Cardiac muscle cell (in vitro differentiated cells and primary cell): ENCODE measurements around the gene SPATA2. TPM values are rescaled to one million over a fixed set of nuclear protein-coding genes. Genes with fewer than 3 reads are reported as not detected.
A peak's percentile ranks its signal among the peaks of the same experiment; 100 is the strongest.

ENCODE experiments used
- DNase-seq, 2 donors: peaks; one replicate each; pipeline versions ENCODE4 v3.0.0 to v3.0.0-alpha.2; 2010 to 2017; ENCODE audit warnings: low read depth in 1 of 2, low spot score in 1 of 2
- H3K27ac ChIP-seq: fragments of 200-600 bp; sonication (generic); 2 replicates; pipeline ENCODE4 v1.5.1; 2016
- H3K27me3 ChIP-seq: fragments of 200-600 bp; sonication (generic); 2 replicates; pipeline ENCODE4 v1.6.0; 2016; ENCODE audit warnings: control low read depth
- H3K36me3 ChIP-seq: fragments of 200-600 bp; sonication (generic); 2 replicates; pipeline ENCODE4 v1.5.1; 2016; ENCODE audit warnings: control low read depth
- H3K4me1 ChIP-seq: fragments of 200-600 bp; sonication (generic); 2 replicates; pipeline ENCODE4 v1.8.1; 2017; ENCODE audit warnings: low read depth, mild to moderate bottlenecking, mixed run types
- H3K4me3 ChIP-seq: fragments of 200-600 bp; sonication (generic); 2 replicates; pipeline ENCODE4 v1.5.1; 2016; ENCODE audit warnings: mild to moderate bottlenecking
- H3K9me3 ChIP-seq: fragments of 200-600 bp; sonication (generic); 2 replicates; pipeline ENCODE4 v1.5.1; 2017; ENCODE audit warnings: low read depth, mild to moderate bottlenecking, control low read depth
- polyA plus RNA-seq: library from polyadenylated mRNA; unstranded; fragments of >200 nt; fragmentation: Nextera tagmentation; extraction: Ambion mirVana; gene quantifications from 2 replicates; pipeline ENCODE4 v1.2.1, GENCODE V29; 2016
- total RNA-seq: library from RNA; depleted of rRNA; stranded (reverse); fragments of >200 nt; gene quantifications from 2 replicates; pipeline ENCODE4 v1.2.3, GENCODE V29; 2016
- TF ChIP-seq, protein P1 (sequence below): IDR thresholded peaks from 2 replicates; pipeline ENCODE4 v1.5.1; 2012; ENCODE audit warnings: low read depth, mild to moderate bottlenecking, low read length

Gene SPATA2
- total and polyA plus RNA-seq, 2 experiments from 2014 or later, result 6.0 to 9.4 TPM

DNA sequence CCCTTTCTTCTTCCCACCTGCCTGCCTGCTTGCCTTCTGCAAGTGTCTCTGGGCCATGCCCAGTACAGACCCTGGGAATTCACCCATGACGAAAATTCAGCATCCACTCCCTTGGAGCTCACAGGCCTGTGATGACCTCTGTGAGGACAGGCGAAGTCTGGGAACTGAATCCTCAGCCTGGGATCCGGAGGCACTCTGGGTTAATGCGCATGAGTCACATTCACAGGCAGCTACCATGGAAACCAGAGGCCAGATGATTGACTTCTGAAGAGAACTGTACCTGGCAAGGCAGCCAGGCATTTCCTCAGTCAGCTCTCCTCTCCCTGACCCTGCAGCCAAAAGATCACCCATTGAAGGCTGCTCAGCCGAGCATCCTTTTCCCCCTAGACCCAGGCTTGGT is 61.7 kb downstream of the SPATA2 start:
- H3K27me3 ChIP-seq, result no peaks in the 10 kb centered on the region
- H3K27ac ChIP-seq, result no peak overlapping the region
- no peaks in the 10 kb centered on the region for H3K4me1 ChIP-seq
- H3K4me3 ChIP-seq, result no peak overlapping the region
- DNase-seq, result peak in 1 of 2 donors; percentile 63
- peaks cover 16% of the 10 kb centered on the region for H3K36me3 ChIP-seq
- TF ChIP-seq, protein P1, sequence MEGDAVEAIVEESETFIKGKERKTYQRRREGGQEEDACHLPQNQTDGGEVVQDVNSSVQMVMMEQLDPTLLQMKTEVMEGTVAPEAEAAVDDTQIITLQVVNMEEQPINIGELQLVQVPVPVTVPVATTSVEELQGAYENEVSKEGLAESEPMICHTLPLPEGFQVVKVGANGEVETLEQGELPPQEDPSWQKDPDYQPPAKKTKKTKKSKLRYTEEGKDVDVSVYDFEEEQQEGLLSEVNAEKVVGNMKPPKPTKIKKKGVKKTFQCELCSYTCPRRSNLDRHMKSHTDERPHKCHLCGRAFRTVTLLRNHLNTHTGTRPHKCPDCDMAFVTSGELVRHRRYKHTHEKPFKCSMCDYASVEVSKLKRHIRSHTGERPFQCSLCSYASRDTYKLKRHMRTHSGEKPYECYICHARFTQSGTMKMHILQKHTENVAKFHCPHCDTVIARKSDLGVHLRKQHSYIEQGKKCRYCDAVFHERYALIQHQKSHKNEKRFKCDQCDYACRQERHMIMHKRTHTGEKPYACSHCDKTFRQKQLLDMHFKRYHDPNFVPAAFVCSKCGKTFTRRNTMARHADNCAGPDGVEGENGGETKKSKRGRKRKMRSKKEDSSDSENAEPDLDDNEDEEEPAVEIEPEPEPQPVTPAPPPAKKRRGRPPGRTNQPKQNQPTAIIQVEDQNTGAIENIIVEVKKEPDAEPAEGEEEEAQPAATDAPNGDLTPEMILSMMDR, result no peak
- no peaks in the 10 kb centered on the region for H3K9me3 ChIP-seq

Other genes starting within 250 kb of the SPATA2 start
- 26.5 and 27.4 TPM in 2 replicates for gene B4GALT5, start 201.7 kb downstream of the SPATA2 start, total RNA-seq
- gene B4GALT5, start 201.7 kb downstream of the SPATA2 start, polyA plus RNA-seq, result 11.5 and 18.0 TPM in 2 replicates
- 7.6 and 9.4 TPM in 2 replicates for gene SLC9A8, start 102.7 kb downstream of the SPATA2 start, total RNA-seq
- 3.9 and 4.4 TPM in 2 replicates for gene SLC9A8, start 102.7 kb downstream of the SPATA2 start, polyA plus RNA-seq
- gene RNF114, start 20.9 kb upstream of the SPATA2 start, total RNA-seq, result 158 and 269 TPM in 2 replicates
- 53.0 and 90.3 TPM in 2 replicates for gene RNF114, start 20.9 kb upstream of the SPATA2 start, polyA plus RNA-seq
- gene SNAI1, start 67.5 kb upstream of the SPATA2 start, total RNA-seq, result 6.3 and 13.4 TPM in 2 replicates
- gene SNAI1, start 67.5 kb upstream of the SPATA2 start, polyA plus RNA-seq, result 7.8 and 12.7 TPM in 2 replicates
- 64.0 and 126 TPM in 2 replicates for gene UBE2V1, start 197.6 kb upstream of the SPATA2 start, total RNA-seq
- gene UBE2V1, start 197.6 kb upstream of the SPATA2 start, polyA plus RNA-seq, result 164 and 173 TPM in 2 replicates
- 36.9 and 38.4 TPM in 2 replicates for gene PEDS1, start 238.2 kb upstream of the SPATA2 start, total RNA-seq
- gene PEDS1, start 238.2 kb upstream of the SPATA2 start, polyA plus RNA-seq, result 37.2 and 43.9 TPM in 2 replicates